Neuronal stem cell (in vitro differentiated cells): Measurements from ENCODE around the gene NADSYN1.

ENCODE experiments used
- DNase-seq: peaks from one replicate; pipeline ENCODE4 v3.0.0-alpha.2; 2013; ENCODE audit warnings: low spot score
- H2AFZ ChIP-seq: one replicate; pipeline ENCODE4 v1.6.1; 2013; ENCODE audit warnings: mild to moderate bottlenecking, low read length, inconsistent platforms
- H2AK5ac ChIP-seq: 2 replicates; pipeline ENCODE4 v1.6.1; 2013; ENCODE audit warnings: low read depth, mild to moderate bottlenecking, inconsistent platforms, low read length, moderate library complexity, mixed read lengths
- H2BK120ac ChIP-seq: 2 replicates; pipeline ENCODE4 v1.6.1; 2013; ENCODE audit warnings: low read depth, mild to moderate bottlenecking, inconsistent platforms, low read length, moderate library complexity, mixed read lengths
- H2BK12ac ChIP-seq: one replicate; pipeline ENCODE4 v1.6.1; 2013; ENCODE audit warnings: low read length, inconsistent platforms
- H2BK15ac ChIP-seq: 2 replicates; pipeline ENCODE4 v1.6.1; 2013; ENCODE audit warnings: mild to moderate bottlenecking, low read length, inconsistent platforms, mixed read lengths
- H2BK5ac ChIP-seq: one replicate; pipeline ENCODE4 v1.6.1; 2013; ENCODE audit warnings: inconsistent platforms, mild to moderate bottlenecking, low read length, moderate library complexity
- H3K14ac ChIP-seq: one replicate; pipeline ENCODE4 v1.6.1; 2013; ENCODE audit warnings: low read length, inconsistent platforms
- H3K18ac ChIP-seq: 2 replicates; pipeline ENCODE4 v1.6.1; 2013; ENCODE audit warnings: low read length, inconsistent platforms
- H3K23ac ChIP-seq: 2 replicates; pipeline ENCODE4 v1.6.1; 2013; ENCODE audit warnings: low read depth, mild to moderate bottlenecking, mixed read lengths, low read length, inconsistent platforms; ENCODE audit not compliant: poor library complexity
- H3K27ac ChIP-seq: replicated peaks from 3 replicates; pipeline ENCODE4 v1.5.1; 2013; ENCODE audit warnings: low read length, inconsistent platforms
- H3K27me3 ChIP-seq, 3 experiments: 2 replicates each; pipeline ENCODE4 v1.6.1; 2013; ENCODE audit warnings: low read length in 3 of 3, mild to moderate bottlenecking in 2 of 3, inconsistent platforms in 1 of 3, low read depth in 1 of 3, mixed read lengths in 1 of 3, moderate library complexity in 1 of 3; ENCODE audit not compliant: control insufficient read depth in 3 of 3, insufficient read depth in 3 of 3
- H3K36me3 ChIP-seq, 2 donors: replicated peaks in 1 of 2; 2 replicates each; pipeline ENCODE4 v1.6.1; 2013; ENCODE audit warnings: low read length in 2 of 2; ENCODE audit not compliant: control insufficient read depth in 2 of 2, insufficient read depth in 2 of 2
- H3K4ac ChIP-seq: 2 replicates; pipeline ENCODE4 v1.6.1; 2013; ENCODE audit warnings: inconsistent platforms, mild to moderate bottlenecking, low read length, moderate library complexity
- H3K4me1 ChIP-seq, 2 donors: 1 replicate in 1 of 2; 2 replicates in 1 of 2; pipeline ENCODE4 v1.6.1; 2013; ENCODE audit warnings: low read length in 2 of 2, low read depth in 1 of 2; ENCODE audit not compliant: control insufficient read depth in 2 of 2, insufficient read depth in 1 of 2
- H3K4me2 ChIP-seq: one replicate; pipeline ENCODE4 v1.6.1; 2013; ENCODE audit warnings: mild to moderate bottlenecking, low read length, inconsistent platforms; ENCODE audit not compliant: insufficient read depth, poor library complexity, severe bottlenecking
- H3K4me3 ChIP-seq, 2 donors: 2 replicates each; pipeline ENCODE4 v1.5.1; 2013; ENCODE audit warnings: low read length in 2 of 2, mild to moderate bottlenecking in 2 of 2, inconsistent platforms in 1 of 2, moderate library complexity in 1 of 2
- H3K79me1 ChIP-seq: one replicate; pipeline ENCODE4 v1.6.1; 2013; ENCODE audit warnings: low read depth, mild to moderate bottlenecking, inconsistent platforms, low read length, moderate library complexity
- H3K9ac ChIP-seq: one replicate; pipeline ENCODE4 v1.6.1; 2013; ENCODE audit warnings: mild to moderate bottlenecking, low read depth, low read length, inconsistent platforms; ENCODE audit not compliant: poor library complexity
- H3K9me3 ChIP-seq, 2 donors: replicated peaks in 1 of 2; 2 replicates each; pipeline versions ENCODE3 to v1.6.1; 2013; ENCODE audit warnings: low read length in 2 of 2, mild to moderate bottlenecking in 2 of 2, inconsistent platforms in 1 of 2, low read depth in 1 of 2, mixed read lengths in 1 of 2, moderate library complexity in 1 of 2; ENCODE audit not compliant: control insufficient read depth in 2 of 2, insufficient read depth in 1 of 2
- H4K8ac ChIP-seq: one replicate; pipeline ENCODE4 v1.6.1; 2013; ENCODE audit warnings: low read depth, mild to moderate bottlenecking, inconsistent platforms, low read length, moderate library complexity
- H4K91ac ChIP-seq: one replicate; pipeline ENCODE4 v1.6.1; 2013; ENCODE audit warnings: low read length, low read depth, mild to moderate bottlenecking, inconsistent platforms; ENCODE audit not compliant: poor library complexity
- whole genome bisulfite sequencing, 2 donors: extraction: QIAGEN DNeasy Blood & Tissue Kit; methylation state at CpG; one replicate each; pipeline ENCODE4 v1.1.7; 2013; ENCODE audit warnings: missing lambda C conversion rate in 2 of 2, mixed read lengths in 1 of 2; ENCODE audit not compliant: insufficient read length in 2 of 2, insufficient replicate concordance in 1 of 2; ENCODE audit errors: extremely low coverage in 2 of 2; 5-methylcytosine and 5-hydroxymethylcytosine counted together

NADSYN1 gene

GRCh38 chr11:71485466-71485865, 32.5 kb downstream of the NADSYN1 start:
- Histone ChIP-seq H3K79me1 (no peaks in the 10 kb centered on the region), H3K4me1 (peaks cover 4 to 10% of the 10 kb centered on the region in 2 donors), H2BK12ac (no peak overlapping the region), H3K18ac (no peak overlapping the region), H2AK5ac (no peak overlapping the region), H3K36me3 (peaks cover 24 to 59% of the 10 kb centered on the region in 2 donors), H3K9me3 (peaks cover 0 to 7% of the 10 kb centered on the region in 2 donors), H2AFZ (no peak overlapping the region), H2BK5ac (no peak overlapping the region), H2BK15ac (no peak overlapping the region), H3K23ac (no peak overlapping the region), H3K9ac (no peak overlapping the region), H4K8ac (no peak overlapping the region), H3K4me3 (no peak overlapping the region), H3K4me2 (no peak overlapping the region), H3K14ac (no peak overlapping the region), H3K27ac (no peak overlapping the region), H3K4ac (no peak overlapping the region), H2BK120ac (no peak overlapping the region), H4K91ac (no peak overlapping the region), H3K27me3 (no peaks in the 10 kb centered on the region)
- no CpG with 5 or more reads among the region's 18 CpGs for WGBS, 2 donors
- DNase-seq = no peak

GRCh38 chr11:71486320-71486719, 33.3 kb downstream of the NADSYN1 start:
- DNase-seq = no peak
- Histone ChIP-seq H3K18ac (no peak overlapping the region), H2AFZ (no peak overlapping the region), H3K9ac (no peak overlapping the region), H3K4me3 (peak overlapping the region in 1 of 2 donors; percentile 40), H3K27me3 (no peaks in the 10 kb centered on the region), H2BK5ac (no peak overlapping the region), H3K27ac (no peak overlapping the region), H2BK12ac (no peak overlapping the region), H3K4ac (no peak overlapping the region), H3K9me3 (peaks cover 0 to 7% of the 10 kb centered on the region in 2 donors), H2AK5ac (no peak overlapping the region), H3K4me2 (no peak overlapping the region), H4K8ac (peak overlapping the region; percentile 84), H3K14ac (no peak overlapping the region), H2BK15ac (no peak overlapping the region), H3K23ac (no peak overlapping the region), H3K36me3 (peaks cover 28 to 61% of the 10 kb centered on the region in 2 donors), H2BK120ac (no peak overlapping the region), H4K91ac (no peak overlapping the region), H3K79me1 (no peaks in the 10 kb centered on the region), H3K4me1 (peaks cover 4 to 10% of the 10 kb centered on the region in 2 donors)
- WGBS, 2 donors = no CpG with 5 or more reads among the region's 1 CpG

DNA sequence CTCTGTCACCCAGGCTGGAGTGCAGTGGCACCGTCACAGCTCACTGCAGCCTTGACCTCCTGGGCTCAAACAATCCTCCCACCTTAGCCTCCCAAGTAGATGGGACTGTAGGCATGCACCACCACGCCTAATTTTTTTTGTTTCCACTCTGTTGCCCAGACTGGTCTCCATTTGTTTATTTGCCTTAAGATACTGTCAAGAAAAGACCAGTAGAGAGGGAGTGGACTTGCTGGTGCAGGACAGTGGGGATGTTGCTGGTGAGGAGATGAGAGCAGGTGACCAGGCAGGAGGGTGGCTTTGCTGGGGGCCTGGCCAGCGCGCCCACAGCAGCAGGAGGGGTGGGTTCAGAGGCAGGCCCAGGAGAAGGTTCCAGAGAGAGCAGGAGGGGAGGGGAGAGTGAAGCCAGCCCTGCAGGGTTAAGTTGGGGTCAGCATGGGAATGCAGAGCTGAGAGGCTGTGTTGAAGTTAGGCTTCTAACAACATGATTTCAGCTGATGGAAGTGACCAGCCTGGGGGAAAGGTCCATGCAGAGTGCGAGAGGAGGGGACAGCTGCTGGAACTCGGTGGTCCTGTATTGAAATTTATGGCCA, 35.8 kb downstream of the NADSYN1 start:
- DNase-seq = no peak
- no peak overlapping the region for H2AK5ac ChIP-seq
- peaks cover 4% of the 10 kb centered on the region for H3K79me1 ChIP-seq
- H3K27ac ChIP-seq = no peak overlapping the region
- no peak overlapping the region for H3K23ac ChIP-seq
- WGBS, 2 donors = no CpG with 5 or more reads among the region's 6 CpGs
- no peak overlapping the region for H3K14ac ChIP-seq
- no peak overlapping the region for H2BK15ac ChIP-seq
- no peak overlapping the region for H3K4me2 ChIP-seq
- H3K18ac ChIP-seq = peak overlapping the region; percentile 19
- peak overlapping the region; percentile 79 for H2BK5ac ChIP-seq
- no peak overlapping the region for H4K91ac ChIP-seq
- peaks cover 4 to 10% of the 10 kb centered on the region in 2 donors for H3K4me1 ChIP-seq
- no peak overlapping the region for H3K4me3 ChIP-seq
- H2BK12ac ChIP-seq = no peak overlapping the region
- peaks cover 0 to 4% of the 10 kb centered on the region in 2 donors for H3K9me3 ChIP-seq
- no peak overlapping the region for H4K8ac ChIP-seq
- H3K36me3 ChIP-seq = peaks cover 27 to 58% of the 10 kb centered on the region in 2 donors
- no peaks in the 10 kb centered on the region for H3K27me3 ChIP-seq
- no peak overlapping the region for H2BK120ac ChIP-seq
- H3K4ac ChIP-seq = no peak overlapping the region
- no peak overlapping the region for H2AFZ ChIP-seq
- H3K9ac ChIP-seq = no peak overlapping the region

GRCh38 chr11:71489311-71490043, 36.5 kb downstream of the NADSYN1 start:
- Histone ChIP-seq H2BK120ac (no peak overlapping the region), H2BK5ac (no peak overlapping the region)

More at GRCh38 chr11:71489311-71490043, 36.5 kb downstream of the NADSYN1 start:
- Histone ChIP-seq H3K4me2 (no peak overlapping the region), H2AFZ (no peak overlapping the region), H3K14ac (no peak overlapping the region), H3K4ac (no peak overlapping the region), H2BK15ac (no peak overlapping the region), H2BK12ac (no peak overlapping the region), H3K18ac (no peak overlapping the region), H2AK5ac (peak overlapping the region; percentile 14), H3K4me3 (no peak overlapping the region), H3K27ac (no peak overlapping the region), H3K4me1 (peaks cover 4 to 10% of the 10 kb centered on the region in 2 donors), H4K91ac (no peak overlapping the region), H3K79me1 (peaks cover 4% of the 10 kb centered on the region), H3K9ac (no peak overlapping the region), H3K23ac (no peak overlapping the region), H3K27me3 (no peaks in the 10 kb centered on the region), H4K8ac (no peak overlapping the region), H3K9me3 (peaks cover 0 to 2% of the 10 kb centered on the region in 2 donors), H3K36me3 (peaks cover 20 to 57% of the 10 kb centered on the region in 2 donors)
- no CpG with 5 or more reads among the region's 15 CpGs for WGBS, 2 donors
- no peak for DNase-seq
